Esophagus muscularis mucosa (tissue), 4 donors: ENCODE results near the gene CALCOCO1. TPM values are rescaled to one million over a fixed set of nuclear protein-coding genes. Genes with fewer than 3 reads are reported as not detected.

Experiments
- DNase-seq: peaks from one replicate; pipeline ENCODE4 v3.0.0-alpha.2; 2017; ENCODE audit errors: extremely low spot score
- H3K27ac ChIP-seq, 4 donors: fragments of 200-600 bp; sonication (generic); replicated peaks in 1 of 4; 1 replicate in 3 of 4; 2 replicates in 1 of 4; pipeline ENCODE4 v1.5.1; 2016 to 2019; ENCODE audit warnings: mild to moderate bottlenecking in 1 of 4
- H3K27me3 ChIP-seq, 4 donors: fragments of 200-600 bp; sonication (generic); one replicate each; pipeline versions ENCODE4 v1.5.1 to v1.6.0; 2016 to 2019
- H3K36me3 ChIP-seq, 4 donors: fragments of 200-600 bp; sonication (generic); one replicate each; pipeline ENCODE4 v1.5.1; 2016 to 2019
- H3K4me1 ChIP-seq, 4 donors: fragments of 200-600 bp; sonication (generic); one replicate each; pipeline ENCODE4 v1.5.1; 2016 to 2019
- H3K4me3 ChIP-seq, 4 donors: fragments of 200-600 bp; sonication (generic); 1 replicate in 2 of 4; 2 replicates in 2 of 4; pipeline ENCODE4 v1.5.1; 2016 to 2019; ENCODE audit warnings: mild to moderate bottlenecking in 4 of 4, moderate library complexity in 1 of 4
- H3K9me3 ChIP-seq, 4 donors: fragments of 200-600 bp; sonication (generic); 1 replicate in 3 of 4; 2 replicates in 1 of 4; pipeline ENCODE4 v1.5.1; 2016 to 2019
- EP300 ChIP-seq: sonication (generic); formaldehyde crosslinking; IDR thresholded peaks from one replicate; pipeline ENCODE4 v1.6.1; 2017; ENCODE audit warnings: antibody characterized with exemption
- POLR2A ChIP-seq: fragments of 450-650 bp; IDR thresholded peaks from one replicate; pipeline ENCODE4 v1.6.1; 2017; ENCODE audit warnings: antibody characterized with exemption, moderate library complexity, mild to moderate bottlenecking, low read depth
- POLR2AphosphoS5 ChIP-seq, 2 donors: sonication (generic); formaldehyde crosslinking; IDR thresholded peaks; one replicate each; pipeline ENCODE4 v1.6.1; 2017; ENCODE audit warnings: antibody characterized with exemption in 2 of 2
- WGBS: methylation state at CpG from one replicate; pipeline ENCODE4 v1.1.5; 2018; 5-methylcytosine and 5-hydroxymethylcytosine counted together
- intact Hi-C: fragments of 100-400 bp; cut with DNase I; formaldehyde crosslinking; loops from one replicate; pipeline ENCODE4 v1.15.1; 2023
- total RNA-seq, 4 donors: library from RNA; depleted of rRNA; stranded (reverse); fragments of >200 nt; gene quantifications; one replicate each; pipeline versions ENCODE4 v1.1.0 to v1.2.1, GENCODE V29; 2016
- TF ChIP-seq, protein P1 (sequence below), 3 experiments: fragments of 200-600 bp in 2 of 3; fragments of 450-650 bp in 1 of 3; sonication (generic) in 2 of 3; IDR thresholded peaks; one replicate each; pipeline ENCODE4 v1.5.1; 2017 to 2019; ENCODE audit warnings: antibody characterized with exemption in 3 of 3, mild to moderate bottlenecking in 2 of 3, moderate library complexity in 1 of 3

CALCOCO1 gene
- total RNA-seq, 4 donors from 2014 or later: 252 to 487 (median 347) TPM

DNA sequence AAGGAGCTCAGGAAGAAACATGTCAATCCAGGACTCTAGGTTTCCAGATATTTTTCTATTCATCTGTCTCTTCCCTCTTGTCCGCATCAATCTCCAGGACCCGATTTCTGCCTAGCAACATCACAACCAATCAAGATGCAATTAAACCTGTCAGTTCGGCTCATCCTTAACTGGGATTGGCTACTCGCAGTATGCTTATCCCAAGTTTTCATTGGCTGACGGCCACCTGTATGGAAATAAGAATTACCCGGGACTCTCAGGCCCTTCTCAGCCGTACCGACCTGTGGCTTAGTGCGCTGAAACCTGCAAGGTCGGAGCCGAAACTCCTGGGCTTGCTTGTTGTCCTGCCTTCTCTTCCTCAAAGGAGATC lies 31.0 kb downstream of the CALCOCO1 start:
- intact Hi-C loops: no loop called here
- Histone ChIP-seq H3K4me1 (peaks cover 21 to 27% (median 25%) of the 10 kb centered on the region in 4 donors), H3K36me3 (no peaks in the 10 kb centered on the region), H3K9me3 (no peaks in the 10 kb centered on the region), H3K27me3 (peaks cover 6 to 84% (median 33%) of the 10 kb centered on the region in 4 donors), H3K4me3 (peak overlapping the region; percentile 31 to 48 (median 38)), H3K27ac (no peak overlapping the region)
- TF ChIP-seq, protein P1, sequence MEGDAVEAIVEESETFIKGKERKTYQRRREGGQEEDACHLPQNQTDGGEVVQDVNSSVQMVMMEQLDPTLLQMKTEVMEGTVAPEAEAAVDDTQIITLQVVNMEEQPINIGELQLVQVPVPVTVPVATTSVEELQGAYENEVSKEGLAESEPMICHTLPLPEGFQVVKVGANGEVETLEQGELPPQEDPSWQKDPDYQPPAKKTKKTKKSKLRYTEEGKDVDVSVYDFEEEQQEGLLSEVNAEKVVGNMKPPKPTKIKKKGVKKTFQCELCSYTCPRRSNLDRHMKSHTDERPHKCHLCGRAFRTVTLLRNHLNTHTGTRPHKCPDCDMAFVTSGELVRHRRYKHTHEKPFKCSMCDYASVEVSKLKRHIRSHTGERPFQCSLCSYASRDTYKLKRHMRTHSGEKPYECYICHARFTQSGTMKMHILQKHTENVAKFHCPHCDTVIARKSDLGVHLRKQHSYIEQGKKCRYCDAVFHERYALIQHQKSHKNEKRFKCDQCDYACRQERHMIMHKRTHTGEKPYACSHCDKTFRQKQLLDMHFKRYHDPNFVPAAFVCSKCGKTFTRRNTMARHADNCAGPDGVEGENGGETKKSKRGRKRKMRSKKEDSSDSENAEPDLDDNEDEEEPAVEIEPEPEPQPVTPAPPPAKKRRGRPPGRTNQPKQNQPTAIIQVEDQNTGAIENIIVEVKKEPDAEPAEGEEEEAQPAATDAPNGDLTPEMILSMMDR (IDR thresholded peaks at IDR 0.05): no peak
- TF ChIP-seq POLR2A: no peak
- TF ChIP-seq POLR2AphosphoS5 (IDR thresholded peaks at IDR 0.05): no peak
- no peak for TF ChIP-seq EP300
- WGBS: 27% methylated on average over 11 of the region's 11 CpGs
- DNase-seq: no peak

DNA sequence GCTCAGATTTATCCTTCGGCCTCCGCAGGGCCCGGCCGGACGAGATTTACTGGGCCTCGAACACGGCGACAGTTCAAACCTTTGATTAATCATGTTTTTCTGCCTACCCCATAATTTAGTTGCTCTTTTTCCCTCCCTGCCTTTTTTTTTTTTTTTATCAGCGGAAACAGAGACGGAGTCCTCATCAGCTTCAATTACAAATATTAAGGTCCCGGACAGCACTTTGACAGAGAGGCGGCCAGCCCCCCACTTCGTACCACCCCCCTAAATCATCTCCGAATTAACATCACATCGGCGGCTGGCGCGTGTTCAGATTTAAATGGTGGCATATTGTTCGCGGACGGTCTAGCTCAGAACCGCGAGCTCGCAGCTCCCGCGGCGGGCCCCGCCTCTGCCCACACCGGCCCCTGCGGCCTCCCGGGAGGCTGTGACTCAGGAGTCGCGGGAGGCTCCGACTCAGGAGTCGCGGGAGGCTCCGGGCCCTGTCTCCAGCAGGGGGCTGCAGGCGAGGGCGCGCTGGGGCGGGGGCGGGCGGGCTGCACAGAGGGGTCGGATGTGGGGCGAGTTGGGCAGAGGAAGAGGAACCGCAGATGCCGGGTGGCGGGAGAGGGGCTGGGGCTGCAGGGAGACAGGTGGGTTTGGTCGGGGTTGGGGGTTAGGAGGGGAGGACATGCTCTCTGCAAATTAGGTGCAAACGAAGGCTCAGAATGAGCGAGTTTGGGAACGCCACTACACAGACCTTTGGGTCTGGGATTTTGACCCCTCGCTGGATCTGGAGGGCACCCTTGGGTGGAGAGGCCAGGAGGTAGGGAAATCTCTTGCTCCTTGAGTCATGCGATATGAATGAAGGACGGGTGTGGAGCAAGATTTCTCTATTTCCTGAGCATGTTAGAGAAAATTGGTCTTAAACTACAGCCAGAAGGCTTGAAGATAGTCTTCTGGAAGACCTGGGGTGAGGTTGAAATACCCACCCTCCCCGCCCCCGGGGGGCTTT lies 31.8 kb downstream of the CALCOCO1 start:
- peaks cover 21 to 27% (median 25%) of the 10 kb centered on the region in 4 donors for H3K4me1 ChIP-seq
- H3K9me3 ChIP-seq: no peaks in the 10 kb centered on the region
- intact Hi-C loops: no loop called here
- no peak overlapping the region for H3K27ac ChIP-seq
- H3K27me3 ChIP-seq: peaks cover 6 to 83% (median 33%) of the 10 kb centered on the region in 4 donors
- DNase-seq: no peak
- no peak for TF ChIP-seq POLR2A
- TF ChIP-seq, protein P1 (IDR thresholded peaks at IDR 0.05): peak in 1 of 3 experiments; percentile 9
- no peak for TF ChIP-seq POLR2AphosphoS5 (IDR thresholded peaks at IDR 0.05)
- TF ChIP-seq EP300: no peak
- H3K36me3 ChIP-seq: no peaks in the 10 kb centered on the region
- WGBS: 15% methylated on average over 41 of the region's 57 CpGs
- peak overlapping the region; percentile 31 to 48 (median 38) for H3K4me3 ChIP-seq

DNA sequence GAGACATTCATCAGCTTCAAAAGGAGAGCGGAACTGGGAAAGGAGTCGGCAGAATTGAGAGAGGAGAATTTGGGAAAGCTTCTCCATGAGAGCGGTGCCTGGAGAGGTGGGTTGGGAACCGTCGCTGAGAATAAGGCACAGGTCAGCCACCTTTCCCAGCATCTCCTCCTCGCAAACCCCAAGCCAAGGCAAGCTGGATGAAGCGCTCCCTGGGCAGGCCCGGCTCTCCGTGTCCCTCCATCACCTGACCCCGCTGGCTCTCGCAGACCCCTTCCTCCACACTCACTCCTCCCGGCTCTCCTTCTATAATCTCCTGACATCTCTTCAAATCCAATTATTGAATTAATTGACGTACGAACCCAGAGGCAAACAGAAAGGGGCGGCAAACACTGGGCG lies 32.5 kb downstream of the CALCOCO1 start:
- DNase-seq: no peak
- intact Hi-C loops: no loop called here
- Histone ChIP-seq H3K9me3 (no peaks in the 10 kb centered on the region), H3K27ac (no peak overlapping the region), H3K27me3 (peaks cover 6 to 77% (median 31%) of the 10 kb centered on the region in 4 donors), H3K36me3 (no peaks in the 10 kb centered on the region), H3K4me3 (peak overlapping the region; percentile 31 to 48 (median 38)), H3K4me1 (peaks cover 21 to 27% (median 25%) of the 10 kb centered on the region in 4 donors)
- WGBS: 58% methylated on average over 16 of the region's 16 CpGs
- TF ChIP-seq EP300 (no peak), POLR2AphosphoS5 (IDR thresholded peaks at IDR 0.05) (no peak), POLR2A (no peak)
- TF ChIP-seq, protein P1 (IDR thresholded peaks at IDR 0.05): no peak

DNA sequence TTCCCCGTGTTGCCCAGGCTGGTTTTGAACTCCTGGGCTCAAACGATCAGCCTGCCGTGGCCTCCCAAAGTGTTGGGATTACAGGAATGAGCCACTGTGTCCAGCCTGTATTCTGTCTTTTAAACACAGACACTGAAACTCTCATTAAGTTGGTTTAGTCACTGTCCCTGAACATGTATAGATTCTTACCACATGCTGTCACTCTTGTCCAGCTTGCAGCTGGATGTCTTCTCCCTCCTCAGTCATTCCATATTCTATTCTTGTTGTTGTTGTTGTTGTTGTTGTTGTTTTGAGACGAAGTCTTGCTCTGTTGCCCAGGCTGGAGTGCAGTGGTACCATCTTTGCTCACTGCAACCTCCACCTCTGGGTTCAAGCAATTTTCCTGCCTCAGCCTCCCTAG lies 39.1 kb downstream of the CALCOCO1 start:
- TF ChIP-seq EP300 (no peak), POLR2A (no peak), POLR2AphosphoS5 (IDR thresholded peaks at IDR 0.05) (no peak)
- TF ChIP-seq, protein P1 (IDR thresholded peaks at IDR 0.05): no peak
- peaks cover 0 to 13% (median 0%) of the 10 kb centered on the region in 4 donors for H3K27me3 ChIP-seq
- 86% methylated on average over 4 of the region's 4 CpGs for WGBS
- H3K4me1 ChIP-seq: no peaks in the 10 kb centered on the region
- H3K36me3 ChIP-seq: no peaks in the 10 kb centered on the region
- intact Hi-C loops: no loop called here
- no peaks in the 10 kb centered on the region for H3K9me3 ChIP-seq
- DNase-seq: no peak
- H3K4me3 ChIP-seq: no peak overlapping the region
- H3K27ac ChIP-seq: no peak overlapping the region
